T-helper 2 cell (primary cell): ENCODE data around the gene SYT13.

Experiments used
- DNase-seq, 5 experiments: peaks; one replicate each; pipeline versions ENCODE4 v3.0.0 to v3.0.0-alpha.2; 2012 to 2022

Gene SYT13

DNA sequence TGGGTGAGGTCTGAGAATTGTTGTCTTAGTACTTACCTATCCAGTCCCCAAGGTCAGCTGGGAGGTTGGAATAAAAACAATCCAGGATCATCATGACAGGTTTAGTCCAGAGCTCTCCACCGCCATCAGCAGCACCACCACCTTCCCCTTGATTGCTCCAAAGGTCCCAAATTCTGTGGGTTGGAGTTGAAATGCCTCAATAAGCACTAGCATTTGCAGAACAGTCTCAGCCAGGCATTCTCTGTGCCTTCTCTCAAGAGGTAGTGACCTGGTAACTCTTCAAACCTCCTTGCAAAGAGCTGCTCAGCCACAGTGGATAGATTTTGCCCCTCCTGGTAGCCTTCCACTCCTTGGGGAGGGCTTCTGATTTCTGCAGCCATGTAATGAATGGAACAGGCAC, 70.1 kb downstream of the SYT13 start:
- DNase-seq: no peak

- DNase-seq: no peak
Measured at GRCh38 chr11:45215098-45215865, 70.9 kb downstream of the SYT13 start.

DNA sequence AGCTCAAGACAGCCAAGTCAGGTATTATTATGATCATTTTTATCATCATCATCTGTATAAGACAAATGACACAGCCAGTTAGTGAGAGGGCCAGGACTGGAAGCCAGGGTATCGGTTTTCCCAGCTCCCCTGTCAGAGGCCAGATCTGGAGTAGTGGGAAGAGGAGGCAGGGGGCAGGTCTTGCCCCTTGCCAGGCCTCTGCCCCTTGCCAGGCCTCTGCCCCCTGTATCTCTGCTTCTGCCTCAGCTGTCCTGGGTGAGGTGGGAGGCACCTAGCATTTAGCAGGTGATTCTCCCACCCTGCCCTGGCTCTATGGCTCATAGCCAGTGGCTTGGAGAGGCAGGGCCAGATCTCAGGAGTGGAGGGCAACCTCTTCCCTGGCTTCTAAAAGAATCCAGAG, 72.4 kb downstream of the SYT13 start:
- DNase-seq: no peak

- no peak for DNase-seq
Measured at GRCh38 chr11:45213316-45213665, 72.8 kb downstream of the SYT13 start.

DNA sequence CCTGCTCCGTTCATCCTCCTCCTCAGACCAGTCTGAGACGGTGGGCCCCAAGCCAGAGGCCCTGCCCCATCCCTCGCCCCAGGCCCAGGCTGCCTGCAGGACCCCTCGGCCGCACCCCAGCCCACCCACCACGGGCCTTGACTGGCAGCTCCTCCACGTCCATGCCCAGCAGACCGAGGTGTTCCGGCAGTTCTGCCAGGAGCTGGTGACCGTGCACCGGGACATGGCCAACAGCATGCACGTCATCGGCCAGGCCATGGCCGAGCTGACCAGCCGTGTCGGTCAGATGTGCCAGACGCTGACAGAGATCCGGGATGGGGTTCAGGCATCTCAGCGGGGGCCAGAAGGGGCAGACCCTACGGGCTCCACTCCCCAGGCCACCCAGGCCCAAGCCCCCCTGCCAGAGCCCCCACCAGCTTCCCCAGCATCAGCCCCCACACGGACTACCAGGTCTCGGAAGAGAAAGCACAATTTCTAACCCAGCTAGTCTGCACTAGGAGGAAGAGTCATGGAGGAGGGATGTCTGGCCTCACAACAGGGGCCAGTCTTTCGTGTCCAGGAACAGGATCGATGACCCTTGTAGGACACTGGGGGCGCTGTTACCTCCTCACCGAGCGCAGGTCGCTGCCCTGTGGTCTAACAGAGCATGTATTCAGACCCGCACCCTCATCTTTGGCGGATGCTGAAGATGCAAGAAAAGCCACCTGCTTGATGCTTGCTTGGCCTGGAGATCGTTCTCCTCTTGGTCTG, 73.4 kb downstream of the SYT13 start:
- DNase-seq: no peak

GRCh38 chr11:45211732-45212131, 74.4 kb downstream of the SYT13 start:
- no peak for DNase-seq

- no peak for DNase-seq
Measured at GRCh38 chr11:45210846-45211245, 75.3 kb downstream of the SYT13 start.

- no peak for DNase-seq
Measured at GRCh38 chr11:45209891-45210699, 76.0 kb downstream of the SYT13 start.

DNA sequence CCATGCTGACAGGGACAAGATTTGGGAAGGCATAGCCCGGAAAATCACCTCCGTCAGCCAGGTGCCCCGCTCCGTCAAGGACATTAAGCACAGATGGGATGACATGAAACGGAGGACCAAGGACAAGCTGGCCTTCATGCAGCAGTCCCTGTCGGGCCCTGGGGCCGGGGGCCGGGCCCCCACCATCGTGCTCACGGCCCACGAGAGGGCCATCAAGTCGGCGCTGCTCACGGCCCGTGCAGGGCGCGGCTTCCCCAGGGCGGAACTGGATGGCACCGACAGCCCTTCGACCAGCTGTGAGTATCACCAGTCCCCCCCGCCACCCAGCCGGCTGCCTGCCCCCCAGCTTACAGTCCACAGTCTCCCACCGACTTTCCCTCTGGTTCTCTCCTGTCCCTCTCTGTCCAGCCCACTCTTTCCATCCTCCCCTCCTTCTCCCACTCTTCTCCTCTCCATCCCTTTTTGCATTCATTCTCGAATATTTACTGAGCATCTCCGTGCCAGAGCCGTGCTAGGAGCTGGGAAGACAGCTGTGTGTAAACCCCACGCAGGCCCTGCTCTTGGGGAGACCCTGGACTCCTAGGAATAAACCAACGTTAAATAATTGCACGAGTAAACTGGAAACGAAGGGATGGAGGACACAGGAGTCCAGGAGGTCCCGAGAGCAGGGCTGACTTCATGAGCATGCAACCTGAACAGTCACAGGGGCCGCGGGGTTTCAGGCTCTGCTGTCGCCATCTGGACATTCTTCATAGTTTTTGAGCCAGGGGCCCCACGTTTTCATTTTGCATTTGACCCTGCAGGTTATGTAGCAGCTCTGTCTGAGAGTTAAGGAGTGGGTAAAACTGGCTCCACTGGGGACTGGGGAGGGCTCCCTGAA, 76.9 kb downstream of the SYT13 start:
- DNase-seq: no peak

DNA sequence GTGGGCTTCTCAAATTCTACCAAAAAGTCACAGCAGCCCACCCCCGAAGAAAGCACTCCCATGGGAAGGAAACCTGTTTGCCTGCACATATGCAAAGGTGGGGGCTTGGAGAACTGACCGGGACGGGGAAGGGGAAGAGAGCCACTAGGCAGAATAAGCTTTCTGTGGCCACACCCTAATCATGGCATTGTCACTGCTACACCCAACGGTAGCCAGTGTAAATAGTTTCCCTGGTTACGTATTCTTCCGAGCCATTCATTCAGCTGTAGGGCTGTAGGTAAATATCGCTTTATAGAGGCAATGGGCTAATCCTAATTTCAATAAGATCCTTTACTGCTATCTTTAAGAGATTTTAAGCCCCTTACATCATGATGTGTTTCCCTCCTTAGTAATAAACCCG, 78.0 kb downstream of the SYT13 start:
- DNase-seq: no peak

DNA sequence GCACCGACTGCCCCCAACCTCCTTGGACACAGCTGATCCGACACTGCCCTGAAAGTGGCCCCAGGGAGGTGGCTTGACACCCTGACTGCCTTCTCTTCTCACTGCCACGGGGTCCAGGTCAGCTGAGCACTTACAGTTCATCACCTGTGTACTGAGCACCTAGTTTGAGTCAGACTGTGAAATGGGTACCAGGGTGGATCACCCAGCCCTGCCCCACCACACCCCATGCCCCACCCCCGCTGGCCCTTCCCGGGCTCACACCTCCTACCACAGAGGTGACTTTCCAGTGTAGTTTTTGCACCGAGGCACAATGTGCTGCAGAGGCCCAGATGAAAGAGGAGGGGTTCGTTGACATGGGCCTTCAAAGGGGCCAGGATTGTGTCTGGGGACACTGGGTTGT, 80.2 kb downstream of the SYT13 start:
- DNase-seq: no peak

- no peak for DNase-seq
Measured at GRCh38 chr11:45204761-45205160, 81.4 kb downstream of the SYT13 start.

DNA sequence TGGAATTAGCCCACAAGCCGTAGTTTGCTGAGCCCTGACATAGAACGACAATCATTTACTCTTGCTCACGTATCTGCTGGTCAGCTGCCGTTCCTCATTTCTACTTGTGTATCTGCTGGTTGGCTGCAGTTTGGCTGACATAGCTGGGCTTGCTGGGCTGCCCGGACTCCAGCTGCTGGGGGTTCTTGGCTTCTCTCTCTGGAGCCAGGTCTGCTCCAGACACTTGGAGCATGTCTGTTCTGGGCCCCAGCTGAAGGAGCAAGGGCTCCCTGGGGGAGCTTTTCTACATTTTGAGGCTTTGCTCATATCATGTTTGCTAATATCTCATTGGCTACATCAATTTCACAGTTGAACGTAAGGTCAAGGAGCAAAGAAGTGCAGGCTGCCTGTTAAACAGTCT, 92.4 kb downstream of the SYT13 start:
- no peak for DNase-seq
